HEK293 (cell line): ENCODE results near the gene HOXB4.

Experiments used
- CTCF ChIA-PET: fragments of 350-600 bp; formaldehyde crosslinking; extraction: SDS; loops from one replicate; lab custom pipeline; 2021; ENCODE audit warnings: antibody characterized with exemption; lab: Yijun Ruan, JAX
- POLR2A ChIA-PET: fragments of 300-600 bp; formaldehyde crosslinking; extraction: SDS; loops from one replicate; lab custom pipeline; 2020; ENCODE audit warnings: antibody characterized with exemption, inconsistent platforms; lab: Yijun Ruan, JAX
- H3K27ac ChIP-seq: fragments of 200-500 bp; sonication (Bioruptor generic); 2 replicates; pipeline ENCODE4 v1.5.1; 2014; ENCODE audit warnings: low read depth, low read length, control low read depth, inconsistent platforms; ENCODE audit errors: extremely low read depth
- H3K36me3 ChIP-seq, 2 experiments: fragments of 200-500 bp in 1 of 2; sonication (Bioruptor generic) in 1 of 2; 1 replicate in 1 of 2; 2 replicates in 1 of 2; pipeline ENCODE4 v1.5.1; 2014 to 2017; ENCODE audit warnings: inconsistent platforms in 2 of 2, low read length in 2 of 2; ENCODE audit not compliant: control insufficient read depth in 2 of 2, insufficient read depth in 1 of 2
- H3K4me1 ChIP-seq: fragments of 200-500 bp; sonication (Bioruptor generic); 2 replicates; pipeline ENCODE4 v1.5.1; 2014; ENCODE audit warnings: mild to moderate bottlenecking, low read length, inconsistent platforms; ENCODE audit not compliant: control insufficient read depth, insufficient read depth
- H3K4me3 ChIP-seq: 2 replicates; pipeline ENCODE4 v1.5.1; 2011; ENCODE audit warnings: low read depth, mild to moderate bottlenecking, control low read depth, low read length, moderate library complexity
- H3K9me3 ChIP-seq: fragments of 200-500 bp; sonication (Bioruptor generic); 2 replicates; pipeline ENCODE4 v1.5.1; 2014; ENCODE audit warnings: low read depth, low read length, inconsistent platforms; ENCODE audit not compliant: control insufficient read depth, insufficient read depth
- GFI1B ChIP-seq: fragments of 450-650 bp; formaldehyde crosslinking; IDR thresholded peaks from 2 replicates; pipeline ENCODE4 v1.5.1; 2016; ENCODE audit warnings: missing biosample characterization, missing genetic modification characterization
- GLI2 ChIP-seq: fragments of 450-650 bp; formaldehyde crosslinking; IDR thresholded peaks from 2 replicates; pipeline ENCODE4; 2017; ENCODE audit warnings: missing biosample characterization, missing genetic modification characterization, low read depth, borderline replicate concordance
- GLIS1 ChIP-seq: fragments of 450-650 bp; formaldehyde crosslinking; IDR thresholded peaks from 2 replicates; pipeline ENCODE4 v1.5.1; 2016; ENCODE audit warnings: missing biosample characterization, missing genetic modification characterization
- KLF8 ChIP-seq: fragments of 450-650 bp; formaldehyde crosslinking; IDR thresholded peaks from 2 replicates; pipeline ENCODE4 v1.5.1; 2016; ENCODE audit warnings: missing biosample characterization, missing genetic modification characterization
- REST ChIP-seq: fragments of 450-650 bp; formaldehyde crosslinking; IDR thresholded peaks from 2 replicates; pipeline ENCODE4 v1.5.1; 2016; ENCODE audit warnings: missing biosample characterization, missing genetic modification characterization
- SP7 ChIP-seq: fragments of 450-650 bp; formaldehyde crosslinking; IDR thresholded peaks from 2 replicates; pipeline ENCODE4 v1.5.1; 2016; ENCODE audit warnings: missing biosample characterization, missing genetic modification characterization
- TCF7L2 ChIP-seq: IDR thresholded peaks from 2 replicates; pipeline ENCODE4 v1.6.1; 2011; ENCODE audit warnings: low read depth, mild to moderate bottlenecking, inconsistent platforms, low read length, moderate library complexity, borderline replicate concordance
- TRIM28 ChIP-seq: IDR thresholded peaks from 2 replicates; pipeline ENCODE4 v1.6.1; 2011; ENCODE audit warnings: low read length, control low read depth, borderline replicate concordance
- ZBTB26 ChIP-seq: fragments of 450-650 bp; formaldehyde crosslinking; optimal IDR thresholded peaks from 2 replicates; pipeline ENCODE3; 2016; ENCODE audit warnings: missing biosample characterization, mild to moderate bottlenecking, missing genetic modification characterization
- ZEB2 ChIP-seq: fragments of 450-650 bp; formaldehyde crosslinking; IDR thresholded peaks from 2 replicates; pipeline ENCODE4 v1.5.1; 2016; ENCODE audit warnings: missing biosample characterization, missing genetic modification characterization
- ZFHX2 ChIP-seq: fragments of 450-650 bp; formaldehyde crosslinking; conservative IDR thresholded peaks from 2 replicates; pipeline ENCODE4 v1.5.1; 2016; ENCODE audit warnings: missing biosample characterization, missing genetic modification characterization
- ZFP37 ChIP-seq: fragments of 450-650 bp; formaldehyde crosslinking; IDR thresholded peaks from 2 replicates; pipeline ENCODE4 v1.5.1; 2016; ENCODE audit warnings: missing biosample characterization, missing genetic modification characterization
- ZNF10 ChIP-seq: fragments of 450-650 bp; formaldehyde crosslinking; IDR thresholded peaks from 2 replicates; pipeline ENCODE4 v1.5.1; 2017; ENCODE audit warnings: missing biosample characterization, missing genetic modification characterization
- ZNF16 ChIP-seq: fragments of 450-650 bp; formaldehyde crosslinking; IDR thresholded peaks from 2 replicates; pipeline ENCODE4 v1.5.1; 2016; ENCODE audit warnings: low read depth, missing biosample characterization, missing genetic modification characterization
- ZNF175 ChIP-seq: fragments of 450-650 bp; formaldehyde crosslinking; IDR thresholded peaks from 2 replicates; pipeline ENCODE4 v1.5.1; 2016; ENCODE audit warnings: missing biosample characterization, missing genetic modification characterization
- ZNF23 ChIP-seq: fragments of 450-650 bp; formaldehyde crosslinking; IDR thresholded peaks from 2 replicates; pipeline ENCODE4 v1.5.1; 2016; ENCODE audit warnings: missing biosample characterization, missing genetic modification characterization, borderline replicate concordance
- ZNF266 ChIP-seq: fragments of 450-650 bp; formaldehyde crosslinking; IDR thresholded peaks from 2 replicates; pipeline ENCODE4 v1.5.1; 2016; ENCODE audit warnings: missing biosample characterization, missing genetic modification characterization, low read depth
- ZNF335 ChIP-seq: fragments of 450-650 bp; formaldehyde crosslinking; conservative IDR thresholded peaks from 2 replicates; pipeline ENCODE4 v1.5.1; 2016; ENCODE audit warnings: missing biosample characterization, missing genetic modification characterization
- ZNF37A ChIP-seq: fragments of 450-650 bp; IDR thresholded peaks from 2 replicates; pipeline ENCODE4 v1.5.1; 2018; ENCODE audit warnings: missing biosample characterization, missing genetic modification characterization
- ZNF398 ChIP-seq: fragments of 450-650 bp; formaldehyde crosslinking; IDR thresholded peaks from 2 replicates; pipeline ENCODE4 v1.5.1; 2017; ENCODE audit warnings: missing biosample characterization, missing genetic modification characterization
- ZNF423 ChIP-seq: fragments of 450-650 bp; formaldehyde crosslinking; IDR thresholded peaks from 2 replicates; pipeline ENCODE4 v1.5.1; 2016; ENCODE audit warnings: missing biosample characterization, missing genetic modification characterization
- ZNF510 ChIP-seq: fragments of 450-650 bp; formaldehyde crosslinking; IDR thresholded peaks from 2 replicates; pipeline ENCODE4 v1.5.1; 2018; ENCODE audit warnings: mild to moderate bottlenecking, missing genetic modification characterization, missing biosample characterization; ENCODE audit not compliant: insufficient replicate concordance
- ZNF596 ChIP-seq: fragments of 450-650 bp; IDR thresholded peaks from 2 replicates; pipeline ENCODE4 v1.5.0; 2018; ENCODE audit warnings: missing biosample characterization, mild to moderate bottlenecking, missing genetic modification characterization, moderate library complexity
- ZNF660 ChIP-seq: fragments of 450-650 bp; IDR thresholded peaks from 2 replicates; pipeline ENCODE4 v1.5.1; 2018; ENCODE audit warnings: missing biosample characterization, mild to moderate bottlenecking, missing genetic modification characterization
- ZNF670 ChIP-seq: fragments of 450-650 bp; formaldehyde crosslinking; IDR thresholded peaks from 2 replicates; pipeline ENCODE4 v1.5.1; 2016; ENCODE audit warnings: missing biosample characterization, missing genetic modification characterization, low read depth
- ZNF701 ChIP-seq: fragments of 450-650 bp; formaldehyde crosslinking; IDR thresholded peaks from 2 replicates; pipeline ENCODE4 v1.5.1; 2016; ENCODE audit warnings: missing biosample characterization, missing genetic modification characterization
- ZSCAN16 ChIP-seq: fragments of 450-650 bp; formaldehyde crosslinking; IDR thresholded peaks from 2 replicates; pipeline ENCODE4 v1.5.1; 2016; ENCODE audit warnings: missing biosample characterization, missing genetic modification characterization
- ZSCAN30 ChIP-seq: fragments of 450-650 bp; IDR thresholded peaks from 2 replicates; pipeline ENCODE4 v1.5.1; 2018; ENCODE audit warnings: missing biosample characterization, mild to moderate bottlenecking, missing genetic modification characterization, moderate library complexity

Gene HOXB4

GRCh38 chr17:48577330-48577945 lies 712 bp downstream of the HOXB4 start (continued):
- TF ChIP-seq ZSCAN16 (peak; percentile 81; the same call in 1 of the 2 replicates), ZNF660 (peak; percentile 82; the same call in 1 of the 2 replicates), ZNF510 (tag by site-specific recombination) (no peak), GLI2 (tag by site-specific recombination) (peak; percentile 95), ZNF670 (tag by site-specific recombination) (no peak), ZNF701 (tag by site-specific recombination) (no peak), ZFP37 (peak; percentile 25; the same call in 1 of the 2 replicates), GFI1B (peak; percentile 89), ZEB2 (tag by site-specific recombination) (peak; percentile 98)
- TF ChIP-seq, all 188 proteins: peak for 93

- CTCF ChIA-PET = interaction anchor here (0.5 to 0.7 kb wide), 3 partner anchors 83 to 502 kb away, joined by 3 to 4 read pairs (median 3); no protein-coding TSS in a partner anchor
- Histone ChIP-seq H3K9me3 (no peaks in the 10 kb centered on the region), H3K36me3 (peaks cover 0 to 23% of the 10 kb centered on the region in 2 experiments; a peak in 2 of 3 replicates), H3K27ac (peak overlapping the region; percentile 93), H3K4me1 (peaks cover 78% of the 10 kb centered on the region), H3K4me3 (peak overlapping the region; percentile 52)
- POLR2A ChIA-PET = interaction anchor here (1.1 to 4.1 kb wide), 5 partner anchors 11 to 35 kb away, joined by 3 to 26 read pairs (median 10); no protein-coding TSS in a partner anchor
- TF ChIP-seq ZFHX2 (tag by site-specific recombination) = peak; percentile 88
- peak; percentile 20 for TF ChIP-seq SP7 (tag by site-specific recombination)
- peak; percentile 88 for TF ChIP-seq ZNF398
- TF ChIP-seq ZSCAN30 (tag by site-specific recombination) = 0 out of 2 replicates have a peak, but pooled peaks have one; percentile 25
- TF ChIP-seq ZNF596 (tag by site-specific recombination) = peak; percentile 85
- no peak; the same call in 1 of the 2 replicates for TF ChIP-seq KLF8 (tag by site-specific recombination)
- TF ChIP-seq ZNF23 (tag by site-specific recombination) = no peak
- TF ChIP-seq ZNF10 = peak; percentile 49; the same call in 1 of the 2 replicates
- no peak for TF ChIP-seq TRIM28
- TF ChIP-seq ZNF266 (tag by site-specific recombination) = no peak
- peak; percentile 34; the same call in 1 of the 2 replicates for TF ChIP-seq ZNF335 (tag by site-specific recombination)
- TF ChIP-seq GLIS1 (tag by site-specific recombination) = peak; percentile 64
- TF ChIP-seq ZNF16 (tag by site-specific recombination) = peak; percentile 32; the same call in 1 of the 2 replicates
- TF ChIP-seq REST = no peak
- TF ChIP-seq TCF7L2 = no peak
- peak; percentile 70 for TF ChIP-seq ZNF423
- peak; percentile 20 for TF ChIP-seq ZBTB26 (tag by site-specific recombination)
- TF ChIP-seq ZNF37A (tag by site-specific recombination) = no peak
- TF ChIP-seq ZNF175 (tag by site-specific recombination) = no peak
Observed at GRCh38 chr17:48576479-48577309, 1.5 kb downstream of the HOXB4 start.
